HepG2 (cell line): ENCODE data around the gene TMEM250. TPM values are rescaled to one million over a fixed set of nuclear protein-coding genes. Genes with fewer than 3 reads are reported as not detected.

Source experiments
- ATAC-seq: fragments of 200-7000 bp; cut with Tn5 transposase; 3 replicates; pipeline ENCODE4 v1.9.1; 2020; ENCODE audit warnings: mild to moderate bottlenecking, moderate library complexity
- BruUV-seq: library from RNA; stranded (reverse); fragments of 400-500 nt; replicated peaks from 2 replicates; lab custom pipeline; 2021; lab: Mats Ljungman, UMichigan
- CTCF ChIA-PET: fragments of 300-600 bp; formaldehyde crosslinking; extraction: SDS; loops from one replicate; lab custom pipeline; 2021; ENCODE audit warnings: low total read pairs, inconsistent platforms, low intra/inter-chr PET ratio; lab: Yijun Ruan, JAX
- POLR2A ChIA-PET: fragments of 350-600 bp; sonication (Branson Sonifier 250); formaldehyde crosslinking; loops from one replicate; lab custom pipeline; 2020; ENCODE audit warnings: antibody characterized with exemption, inconsistent platforms; lab: Yijun Ruan, JAX
- DNase-seq: peaks from one replicate; pipeline ENCODE4 v3.0.0-alpha.2; 2015; ENCODE audit warnings: low spot score
- FAIRE-seq: peaks from 3 replicates; lab custom pipeline; 2011; peaks lifted over from hg19 to GRCh38; lab: Jason Lieb, UNC
- H2AFZ ChIP-seq: one replicate; pipeline ENCODE4 v1.6.1; 2011; ENCODE audit warnings: low read length, inconsistent platforms
- H3K27ac ChIP-seq: fragments of 300-600 bp; 3 replicates; pipeline ENCODE4 v1.8.0; 2011; ENCODE audit warnings: mixed run types, mild to moderate bottlenecking, mixed read lengths, low read length, inconsistent platforms; ENCODE audit not compliant: insufficient read depth; ENCODE audit errors: extremely low read length
- H3K27me3 ChIP-seq, 2 experiments: fragments of 200-600 bp in 1 of 2; 2 replicates in 1 of 2; 3 replicates in 1 of 2; pipeline versions ENCODE4 v1.6.0 to v1.8.0; 2011; ENCODE audit warnings: low read length in 2 of 2, mild to moderate bottlenecking in 2 of 2, moderate library complexity in 2 of 2, inconsistent platforms in 1 of 2; ENCODE audit not compliant: insufficient read depth in 2 of 2, control insufficient read depth in 1 of 2
- H3K36me3 ChIP-seq, 2 experiments: fragments of 200-600 bp in 1 of 2; replicated peaks in 1 of 2; 2 replicates in 1 of 2; 3 replicates in 1 of 2; pipeline versions ENCODE4 v1.5.1 to v1.8.0; 2011; ENCODE audit warnings: low read length in 2 of 2, inconsistent platforms in 1 of 2; ENCODE audit not compliant: insufficient read depth in 2 of 2, control insufficient read depth in 1 of 2
- H3K4me1 ChIP-seq: 2 replicates; pipeline ENCODE4 v1.5.1; 2012; ENCODE audit warnings: low read length, inconsistent platforms; ENCODE audit not compliant: insufficient read depth
- H3K4me2 ChIP-seq: 2 replicates; pipeline ENCODE4 v1.6.0; 2011; ENCODE audit warnings: low read depth, low read length, inconsistent platforms
- H3K4me3 ChIP-seq, 3 experiments: fragments of 200-600 bp in 1 of 3; sonication (generic), shearing (Covaris generic) in 1 of 3; replicated peaks in 1 of 3; 2 replicates each; pipeline ENCODE4 v1.5.1; 2011 to 2016; ENCODE audit warnings: low read length in 3 of 3, inconsistent platforms in 2 of 3, low read depth in 2 of 3, mild to moderate bottlenecking in 2 of 3, control low read depth in 1 of 3, mixed read lengths in 1 of 3; ENCODE audit not compliant: insufficient read depth in 1 of 3
- H3K79me2 ChIP-seq: one replicate; pipeline ENCODE4 v1.6.1; 2011; ENCODE audit warnings: low read length, inconsistent platforms; ENCODE audit not compliant: insufficient read depth
- H3K9ac ChIP-seq: 2 replicates; pipeline ENCODE4 v1.6.0; 2011; ENCODE audit warnings: mild to moderate bottlenecking, low read depth, low read length, inconsistent platforms; ENCODE audit not compliant: insufficient read depth
- H3K9me3 ChIP-seq: 2 replicates; pipeline ENCODE4 v1.5.1; 2012; ENCODE audit warnings: mild to moderate bottlenecking, low read length
- H4K20me1 ChIP-seq: 2 replicates; pipeline ENCODE4 v1.6.0; 2011; ENCODE audit warnings: inconsistent platforms, mild to moderate bottlenecking, low read length, moderate library complexity; ENCODE audit not compliant: insufficient read depth
- AHDC1 ChIP-seq: sonication (generic); formaldehyde crosslinking; IDR thresholded peaks from 2 replicates; pipeline ENCODE4 v1.5.1; 2020; ENCODE audit warnings: mild to moderate bottlenecking, missing genetic modification reagents, borderline replicate concordance
- ATM ChIP-seq: fragments of 450-650 bp; IDR thresholded peaks from 2 replicates; pipeline ENCODE4 v1.7.1; 2017; ENCODE audit warnings: mild to moderate bottlenecking, borderline replicate concordance
- CREBL2 ChIP-seq: sonication (generic); formaldehyde crosslinking; IDR thresholded peaks from 2 replicates; pipeline ENCODE4 v1.8.1; 2023; ENCODE audit warnings: missing genetic modification reagents, mild to moderate bottlenecking, borderline replicate concordance
- HCFC1 ChIP-seq: fragments of 150-350 bp; IDR thresholded peaks from 2 replicates; pipeline ENCODE4 v1.6.1; 2014; ENCODE audit warnings: low read depth, low read length
- NFKBIZ ChIP-seq: IDR thresholded peaks from 2 replicates; pipeline ENCODE4 v1.6.1; 2018; ENCODE audit warnings: missing genetic modification reagents, missing compliant biosample characterization
- NKX3-1 ChIP-seq: sonication (generic); formaldehyde crosslinking; IDR thresholded peaks from 2 replicates; pipeline ENCODE4 v1.5.0; 2020; ENCODE audit warnings: missing genetic modification reagents
- PPARG ChIP-seq: conservative IDR thresholded peaks from 2 replicates; pipeline ENCODE4 v1.6.1; 2016; ENCODE audit warnings: missing biosample characterization, missing genetic modification reagents
- PRMT3 ChIP-seq: sonication (generic); formaldehyde crosslinking; IDR thresholded peaks from 2 replicates; pipeline ENCODE4 v1.8.1; 2022; ENCODE audit warnings: low read depth, mild to moderate bottlenecking, moderate library complexity, missing genetic modification reagents, borderline replicate concordance
- THAP8 ChIP-seq: sonication (generic); formaldehyde crosslinking; IDR thresholded peaks from 2 replicates; pipeline ENCODE4 v1.5.1; 2020; ENCODE audit warnings: missing genetic modification reagents, mild to moderate bottlenecking, borderline replicate concordance
- ZBTB42 ChIP-seq: sonication (generic); formaldehyde crosslinking; IDR thresholded peaks from 2 replicates; pipeline ENCODE4 v1.5.0; 2020; ENCODE audit warnings: mild to moderate bottlenecking, missing genetic modification reagents
- ZFP36L2 ChIP-seq: sonication (generic); formaldehyde crosslinking; IDR thresholded peaks from 2 replicates; pipeline ENCODE4 v1.4.0; 2020; ENCODE audit warnings: missing genetic modification reagents
- ZFYVE20 ChIP-seq: sonication (generic); formaldehyde crosslinking; IDR thresholded peaks from 2 replicates; pipeline ENCODE4 v1.8.0; 2023; ENCODE audit warnings: low read depth, mild to moderate bottlenecking, moderate library complexity, missing genetic modification reagents, borderline replicate concordance
- ZNF205 ChIP-seq: IDR thresholded peaks from 2 replicates; pipeline ENCODE4 v1.6.1; 2018; ENCODE audit warnings: missing biosample characterization, missing genetic modification reagents
- ZNF616 ChIP-seq: sonication (generic); formaldehyde crosslinking; IDR thresholded peaks from 2 replicates; pipeline ENCODE4 v1.5.0; 2020; ENCODE audit warnings: low read depth, mild to moderate bottlenecking, missing genetic modification reagents
- ZNF772 ChIP-seq: sonication (generic); formaldehyde crosslinking; IDR thresholded peaks from 2 replicates; pipeline ENCODE4 v1.5.0; 2020; ENCODE audit warnings: mild to moderate bottlenecking, missing genetic modification reagents
- ZNF792 ChIP-seq: IDR thresholded peaks from 2 replicates; pipeline ENCODE4 v1.6.1; 2016
- WGBS: methylation state at CpG from one replicate; pipeline ENCODE4 v1.1.6; 2017; ENCODE audit warnings: low lambda C conversion rate; 5-methylcytosine and 5-hydroxymethylcytosine counted together
- in situ Hi-C: cut with HindIII; loops from 2 replicates; pipeline ENCODE4 v1.10.0; 2017; ENCODE audit warnings: low pct_unique_long_range_greater_than_20kb; ENCODE audit not compliant: extremely low pct_ligation_motif_present
- intact Hi-C: fragments of 100-400 bp; cut with micrococcal nuclease; formaldehyde crosslinking; loops from one replicate; pipeline ENCODE4 v1.10.0; 2022; ENCODE audit not compliant: unreplicated experiment
- polyA plus RNA-seq, 8 experiments: library from polyadenylated mRNA; depleted of rRNA in 3 of 8; stranded (reverse) in 7 of 8; unstranded in 1 of 8; fragments of >200 nt; fragmentation: Illumina TruSeq in 4 of 8; extraction: Trizol in 4 of 8; gene quantifications; 2 replicates each; pipeline versions ENCODE4 v1.2.1 to v1.2.3, GENCODE V29; 2011 to 2016; ENCODE audit warnings: low read depth in 4 of 8, missing spikeins in 1 of 8, mixed read lengths in 1 of 8; ENCODE audit not compliant: insufficient read depth in 1 of 8
- total RNA-seq, 5 experiments: library from RNA; depleted of rRNA; stranded (reverse); fragments of >200 nt; fragmentation: Illumina TruSeq; extraction: Trizol; gene quantifications; 2 replicates each; pipeline ENCODE4 v1.2.3, GENCODE V29; 2016; ENCODE audit warnings: low read depth in 1 of 5

The TMEM250 gene
- total and polyA plus RNA-seq, 2 of the 13 experiments (the other 11 are each of a cell fraction or from before 2014, with no cell fraction given), result 5.5 to 13.9 TPM

GRCh38 chr9:136099542-136099941 is 19.1 kb downstream of the TMEM250 start:
- Histone ChIP-seq H3K27ac (no peak overlapping the region), H3K36me3 (no peaks in the 10 kb centered on the region), H3K4me1 (peaks cover 66% of the 10 kb centered on the region), H3K9me3 (no peaks in the 10 kb centered on the region), H4K20me1 (no peaks in the 10 kb centered on the region), H2AFZ (no peak overlapping the region), H3K9ac (no peak overlapping the region)
- DNase-seq (no peak), ATAC-seq (no peak)
- CTCF ChIA-PET, result no interaction called here
- POLR2A ChIA-PET, result interaction anchor here (2.0 kb wide), 1 partner anchor 107 kb away, joined by 5 read pairs; no protein-coding TSS in a partner anchor
- BruUV-seq, result no TSS peak
- 46% methylated on average over 20 of the region's 25 CpGs for WGBS
- TF ChIP-seq CREBL2 (CRISPR knock-in tag), result no peak
- TF ChIP-seq ZNF792, result no peak
- no peak for TF ChIP-seq NKX3-1 (CRISPR knock-in tag)
- no peak for TF ChIP-seq ZNF205 (CRISPR knock-in tag)
- no peak for TF ChIP-seq AHDC1 (CRISPR knock-in tag)
- TF ChIP-seq THAP8, result no peak
- TF ChIP-seq ZBTB42, result no peak
- TF ChIP-seq ATM, result no peak
- TF ChIP-seq NFKBIZ (CRISPR knock-in tag), result no peak
- TF ChIP-seq ZNF616 (CRISPR knock-in tag), result no peak
- no peak for TF ChIP-seq ZNF772 (CRISPR knock-in tag)
- TF ChIP-seq ZFP36L2, result no peak
- TF ChIP-seq ZFYVE20 (CRISPR knock-in tag), result no peak
- TF ChIP-seq PRMT3 (CRISPR knock-in tag), result no peak
- TF ChIP-seq PPARG, result no peak
- TF ChIP-seq HCFC1, result no peak
- TF ChIP-seq, all 625 proteins: peak for 0
- intact Hi-C loops, result no loop called here
- FAIRE-seq, result no peak
- in situ Hi-C loops, result no loop called here
- H3K27me3 ChIP-seq, result peaks cover 17 to 57% of the 10 kb centered on the region in 2 experiments
- peak overlapping the region in 1 of 3 experiments; percentile 50; a peak in 1 of 6 replicates for H3K4me3 ChIP-seq
- no peaks in the 10 kb centered on the region for H3K79me2 ChIP-seq
- H3K4me2 ChIP-seq, result peak overlapping the region; percentile 81
